22Rv1 (cell line): ENCODE measurements around the gene ENTPD6.

Experiments
- ZFX ChIP-seq: fragments of 450-650 bp; IDR thresholded peaks from 2 replicates; pipeline ENCODE4 v1.6.1; 2017; ENCODE audit warnings: antibody characterized with exemption, borderline replicate concordance
- TF ChIP-seq, protein P1 (sequence below): fragments of 450-650 bp; IDR thresholded peaks from 2 replicates; pipeline ENCODE4 v1.5.1; 2017; ENCODE audit warnings: mild to moderate bottlenecking

DNA sequence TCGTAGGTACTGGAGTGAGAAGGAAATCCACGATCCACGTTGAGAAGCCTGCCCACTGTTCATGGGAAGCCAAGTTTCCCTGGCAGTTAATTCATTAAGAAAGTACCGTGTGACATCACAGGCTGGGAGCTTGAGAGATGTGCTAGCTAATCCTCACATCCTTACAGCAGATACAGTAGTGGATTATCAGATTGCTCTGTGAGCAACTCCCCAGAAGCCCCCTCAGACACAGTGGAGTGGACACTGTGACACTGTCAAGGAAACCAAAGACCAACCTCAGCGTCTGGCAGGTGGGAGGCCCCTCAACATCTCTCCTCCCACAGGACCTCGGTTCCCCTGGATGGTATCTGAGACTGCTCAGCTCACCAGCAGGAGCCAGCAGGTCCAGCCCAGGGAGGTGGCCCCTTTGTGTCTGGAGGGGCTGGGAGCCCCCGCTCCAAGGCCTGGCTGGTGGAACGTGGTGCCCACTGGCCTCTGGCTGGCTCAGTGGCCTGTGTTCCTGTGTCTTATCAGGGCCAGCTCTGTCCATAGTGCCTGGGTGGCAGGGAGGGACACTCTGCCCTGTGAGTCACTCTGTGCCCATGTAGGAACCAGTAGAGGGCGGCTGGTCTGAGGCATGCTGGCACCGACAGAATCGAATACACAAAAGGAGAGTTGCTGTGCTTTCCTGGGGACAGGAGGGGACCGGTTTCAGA, 59.6 kb downstream of the ENTPD6 start:
- TF ChIP-seq, protein P1, sequence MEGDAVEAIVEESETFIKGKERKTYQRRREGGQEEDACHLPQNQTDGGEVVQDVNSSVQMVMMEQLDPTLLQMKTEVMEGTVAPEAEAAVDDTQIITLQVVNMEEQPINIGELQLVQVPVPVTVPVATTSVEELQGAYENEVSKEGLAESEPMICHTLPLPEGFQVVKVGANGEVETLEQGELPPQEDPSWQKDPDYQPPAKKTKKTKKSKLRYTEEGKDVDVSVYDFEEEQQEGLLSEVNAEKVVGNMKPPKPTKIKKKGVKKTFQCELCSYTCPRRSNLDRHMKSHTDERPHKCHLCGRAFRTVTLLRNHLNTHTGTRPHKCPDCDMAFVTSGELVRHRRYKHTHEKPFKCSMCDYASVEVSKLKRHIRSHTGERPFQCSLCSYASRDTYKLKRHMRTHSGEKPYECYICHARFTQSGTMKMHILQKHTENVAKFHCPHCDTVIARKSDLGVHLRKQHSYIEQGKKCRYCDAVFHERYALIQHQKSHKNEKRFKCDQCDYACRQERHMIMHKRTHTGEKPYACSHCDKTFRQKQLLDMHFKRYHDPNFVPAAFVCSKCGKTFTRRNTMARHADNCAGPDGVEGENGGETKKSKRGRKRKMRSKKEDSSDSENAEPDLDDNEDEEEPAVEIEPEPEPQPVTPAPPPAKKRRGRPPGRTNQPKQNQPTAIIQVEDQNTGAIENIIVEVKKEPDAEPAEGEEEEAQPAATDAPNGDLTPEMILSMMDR: no peak; the same call in 1 of the 2 replicates
- no peak for TF ChIP-seq ZFX
